Activated T-helper 1 cell treated with anti-CD3 and anti-CD28 coated beads, Interleukin-2, amount 50 U/mL, for 16 hours (primary cell): ENCODE measurements around the gene SNAPC4.

Experiments used
- DNase-seq, 2 donors: peaks; one replicate each; pipeline ENCODE4 v3.0.0-alpha.2; 2020; ENCODE audit warnings: low read depth in 1 of 2, low spot score in 1 of 2

SNAPC4 gene

GRCh38 chr9:136393531-136393930 is 6.4 kb downstream of the SNAPC4 start:
- no peak for DNase-seq

GRCh38 chr9:136392538-136393449 is 7.2 kb downstream of the SNAPC4 start:
- no peak for DNase-seq

DNA sequence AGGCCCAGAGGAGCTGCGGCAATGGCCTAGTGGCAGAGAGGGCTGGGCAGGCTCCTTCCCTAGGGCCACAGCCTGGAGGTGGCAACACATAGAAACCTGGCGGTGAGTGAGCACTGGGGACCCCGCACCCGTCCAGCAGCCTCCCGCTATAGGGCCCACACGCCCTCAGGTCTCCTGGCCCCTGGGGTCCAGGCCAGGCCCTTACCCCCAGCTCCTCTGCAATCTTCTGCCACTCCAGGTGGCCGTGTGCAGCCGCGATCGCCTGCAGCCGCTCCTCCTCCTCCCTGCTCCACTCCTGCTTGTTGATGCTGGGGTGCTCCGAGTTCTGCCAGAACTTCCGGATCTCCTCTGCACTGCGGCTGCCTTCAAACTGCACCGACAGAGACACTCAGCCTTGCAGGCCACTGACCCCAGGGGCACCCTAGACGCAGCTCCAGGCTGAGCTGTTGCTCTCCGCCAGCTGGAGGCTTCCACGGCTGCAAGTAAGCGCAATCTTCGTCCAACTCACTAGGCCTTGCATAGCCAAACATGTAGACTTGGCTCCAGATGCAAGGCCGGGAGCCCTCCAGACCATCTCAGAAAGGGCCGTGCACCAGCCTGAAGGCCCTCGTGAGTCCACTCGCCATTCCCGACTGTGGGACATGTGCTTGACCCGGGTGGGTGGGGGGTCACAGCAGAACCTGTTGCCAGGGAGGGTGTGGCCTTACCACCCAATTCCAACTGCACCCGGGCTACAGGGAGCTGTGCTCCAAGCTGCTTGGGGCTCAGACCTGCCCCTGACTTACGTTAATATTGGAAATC is 8.0 kb downstream of the SNAPC4 start:
- no peak for DNase-seq

- no peak for DNase-seq
Observed at GRCh38 chr9:136389396-136389795, 10.6 kb downstream of the SNAPC4 start.

- no peak for DNase-seq
Observed at GRCh38 chr9:136387217-136387616, 12.8 kb downstream of the SNAPC4 start.

DNA sequence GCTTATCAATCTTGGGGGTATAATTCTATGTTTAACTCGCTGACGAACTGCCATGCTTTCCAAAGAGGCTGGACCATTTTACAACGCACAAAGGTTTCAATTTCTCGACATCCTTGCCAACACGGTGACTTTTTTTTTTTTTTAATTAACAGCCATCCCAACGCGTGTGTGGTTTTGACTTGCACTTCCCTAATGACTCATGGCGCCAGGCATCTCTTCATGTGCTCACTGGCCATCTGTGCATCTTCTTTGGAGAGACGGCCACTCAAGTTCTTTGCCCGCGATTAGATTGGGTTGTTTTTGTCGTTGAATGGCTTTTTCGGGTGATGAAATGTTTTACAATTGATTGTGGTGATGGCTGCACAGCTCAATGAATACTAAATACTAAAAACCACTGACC is 14.0 kb downstream of the SNAPC4 start:
- DNase-seq, result no peak

GRCh38 chr9:136385015-136385414 is 15.0 kb downstream of the SNAPC4 start:
- peak in 1 of 2 donors; percentile 23 for DNase-seq

GRCh38 chr9:136383436-136383835 is 16.5 kb downstream of the SNAPC4 start:
- no peak for DNase-seq

- no peak for DNase-seq
Observed at GRCh38 chr9:136381966-136382513, 17.9 kb downstream of the SNAPC4 start.

- no peak for DNase-seq
Observed at GRCh38 chr9:136381311-136381710, 18.7 kb downstream of the SNAPC4 start.

- no peak for DNase-seq
Observed at GRCh38 chr9:136380381-136380780, 19.6 kb downstream of the SNAPC4 start.

DNA sequence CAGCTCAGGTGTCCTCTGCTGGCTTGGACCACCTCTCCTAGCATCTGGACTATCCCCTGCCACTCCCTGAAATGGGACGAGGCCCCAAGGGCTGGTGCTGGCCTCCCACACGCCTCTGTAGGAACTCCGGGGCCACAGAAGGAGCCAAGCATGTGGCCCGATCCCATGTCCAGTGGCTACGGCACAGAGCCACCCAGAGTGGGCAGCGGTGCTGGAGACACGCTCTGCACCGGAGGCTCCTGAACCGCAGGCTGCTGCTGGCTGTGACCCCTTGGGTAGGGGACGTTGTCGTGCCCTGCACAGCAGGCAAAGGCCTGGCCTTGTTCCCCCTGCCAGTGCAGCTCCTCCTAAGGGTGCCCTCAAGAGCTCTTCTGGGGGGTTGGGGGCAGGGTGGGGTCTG is 20.1 kb downstream of the SNAPC4 start:
- DNase-seq, result no peak

DNA sequence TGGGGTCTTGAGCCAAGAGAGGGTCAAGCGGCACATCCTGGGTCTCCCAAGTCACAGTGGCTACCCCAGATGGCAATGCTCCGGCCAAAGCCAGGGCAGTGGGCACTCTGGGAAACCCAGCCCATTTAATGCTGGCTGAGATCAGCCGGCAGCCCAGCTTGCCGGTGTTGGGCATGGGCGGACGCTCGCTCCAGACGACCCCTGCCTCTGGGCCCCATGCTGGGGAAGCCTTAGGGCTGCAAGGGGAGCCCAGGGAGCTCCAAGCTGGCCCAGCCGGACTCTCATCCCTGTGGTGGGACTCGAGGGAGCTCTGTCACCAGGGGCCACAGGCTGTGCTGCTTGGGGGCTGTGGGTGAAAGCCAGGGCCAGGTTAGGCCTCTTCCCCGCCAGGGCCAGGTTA is 20.6 kb downstream of the SNAPC4 start:
- no peak for DNase-seq

GRCh38 chr9:136379003-136379287 is 21.0 kb downstream of the SNAPC4 start:
- no peak for DNase-seq

DNA sequence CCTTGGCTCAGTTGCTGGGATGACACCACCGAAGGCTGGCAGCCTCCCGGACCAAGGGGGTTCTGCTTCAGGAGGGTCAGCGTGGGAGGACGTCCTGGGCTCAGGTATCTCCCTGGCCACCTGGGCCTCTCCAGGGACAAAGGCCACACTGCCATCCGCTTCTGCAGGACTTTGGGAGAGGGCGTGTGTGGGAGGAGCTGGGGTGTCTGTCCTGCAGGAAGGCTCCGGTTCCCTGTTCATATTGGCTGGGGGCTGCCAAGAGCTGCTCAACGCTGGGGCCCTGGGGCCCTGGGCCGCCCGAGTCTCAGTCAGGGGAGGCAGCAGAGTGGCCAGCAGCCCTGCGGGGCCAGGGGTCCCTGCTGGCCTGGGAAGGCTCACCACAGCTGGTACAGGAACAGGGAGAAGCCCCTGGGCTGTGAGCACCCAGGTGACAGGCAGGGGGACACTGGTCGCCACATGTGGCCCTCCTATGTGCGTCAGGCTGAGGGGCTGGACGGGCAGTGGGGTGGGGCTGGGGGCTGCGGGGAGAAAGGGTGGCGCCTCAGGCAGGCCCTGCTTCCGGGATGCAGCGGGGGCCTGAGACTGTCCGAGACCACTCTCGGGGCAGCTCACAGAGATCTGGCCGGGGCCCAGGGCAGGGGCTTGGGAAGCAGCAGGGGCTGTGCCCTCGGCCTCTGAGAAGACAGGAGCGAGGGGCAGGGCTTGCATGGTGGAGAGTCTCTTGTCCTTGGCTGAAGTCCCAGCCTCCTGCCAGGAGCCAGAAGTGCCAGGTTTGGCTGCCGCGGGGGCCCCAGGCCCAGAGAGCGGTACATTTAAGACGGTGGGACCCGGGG is 21.6 kb downstream of the SNAPC4 start:
- no peak for DNase-seq

DNA sequence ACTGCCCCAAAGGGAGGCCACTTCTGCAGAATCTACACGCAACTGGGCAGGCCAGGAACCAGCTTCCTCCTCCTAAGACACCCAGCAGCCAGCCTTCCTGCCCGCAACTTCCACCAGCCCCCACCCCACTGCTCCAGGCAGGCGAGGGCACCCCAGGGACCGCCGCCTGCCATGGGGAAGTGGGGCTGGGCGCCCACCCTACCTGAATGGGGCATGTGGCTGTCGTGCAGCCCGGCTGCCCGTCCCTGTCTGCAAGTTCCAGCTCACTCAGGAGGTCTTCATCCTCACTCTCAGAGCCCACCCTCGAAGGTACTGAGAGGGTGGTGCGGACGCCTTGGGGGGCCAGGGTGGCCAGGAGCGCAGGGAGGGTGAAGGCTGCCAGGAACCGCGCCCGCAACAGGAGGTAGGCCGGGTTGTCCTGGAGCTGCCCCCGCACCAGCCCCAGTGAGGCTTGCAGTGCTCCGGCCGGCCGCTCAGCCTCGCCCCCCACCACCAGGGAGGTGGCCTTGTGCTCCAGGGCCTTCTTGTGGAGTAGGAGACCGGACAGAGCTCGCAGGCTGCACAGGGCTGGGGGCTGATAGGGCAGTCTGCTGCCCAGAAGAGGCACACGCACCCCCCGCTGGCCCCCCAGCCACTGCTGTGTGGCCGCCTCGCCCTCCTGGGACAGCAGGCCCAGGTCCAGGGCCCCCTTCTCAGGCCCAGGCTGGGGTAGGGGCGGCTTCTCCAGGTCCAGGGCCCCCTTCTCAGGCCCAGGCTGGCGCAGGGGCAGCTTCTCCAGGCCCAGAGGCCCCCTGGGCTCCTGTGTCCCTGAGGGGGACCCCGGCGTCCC is 22.4 kb downstream of the SNAPC4 start:
- DNase-seq, result no peak

DNA sequence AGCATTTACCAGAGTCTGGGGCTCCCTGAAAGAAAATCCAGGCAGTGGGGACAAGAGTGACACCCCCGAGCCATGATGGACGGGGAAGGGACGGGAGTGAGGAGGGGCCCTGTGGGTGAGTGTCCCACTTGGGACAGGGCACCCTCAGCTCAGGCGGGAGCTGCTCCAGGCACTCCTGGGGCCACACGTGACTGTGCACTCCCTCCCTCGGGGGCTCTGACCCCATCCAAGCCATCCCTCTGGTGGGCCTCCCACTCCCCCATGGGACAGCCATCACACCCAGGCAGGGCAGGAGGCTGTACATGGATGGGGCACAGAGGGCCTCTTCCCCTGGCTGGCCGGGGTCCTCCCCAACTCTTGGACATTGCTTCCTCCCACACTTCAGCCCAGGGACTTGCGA is 23.5 kb downstream of the SNAPC4 start:
- DNase-seq, result no peak

GRCh38 chr9:136375096-136375495 is 24.9 kb downstream of the SNAPC4 start:
- no peak for DNase-seq

- DNase-seq, result no peak
Observed at GRCh38 chr9:136374183-136374575, 25.8 kb downstream of the SNAPC4 start.
